K562 (cell line): ENCODE data around the gene SMG6. TPM values are rescaled to one million over a fixed set of nuclear protein-coding genes. Genes with fewer than 3 reads are reported as not detected.

Experiments used
- ATAC-seq: fragments of 200-7000 bp; cut with Tn5 transposase; 3 replicates; pipeline ENCODE4 v1.9.1; 2020; ENCODE audit warnings: moderate library complexity
- BruUV-seq: library from RNA; stranded (reverse); fragments of 400-500 nt; replicated peaks from 2 replicates; lab custom pipeline; 2021; lab: Mats Ljungman, UMichigan
- CTCF ChIA-PET: fragments of 300-600 bp; formaldehyde crosslinking; extraction: SDS; loops from one replicate; lab custom pipeline; 2021; ENCODE audit warnings: low intra/inter-chr PET ratio; lab: Yijun Ruan, JAX
- POLR2A ChIA-PET: fragments of 300-600, 350-650 bp; sonication (Branson Sonifier 250); formaldehyde crosslinking; extraction: SDS; loops from one replicate; lab custom pipeline; 2021; ENCODE audit warnings: antibody characterized with exemption, inconsistent platforms; lab: Yijun Ruan, JAX
- DNase-seq, 4 experiments: peaks; one replicate each; pipeline versions ENCODE4 v3.0.0 to v3.0.0-alpha.2; 2011 to 2018; ENCODE audit warnings: low spot score in 3 of 4, mixed read lengths in 3 of 4; ENCODE audit errors: extremely low read depth in 1 of 4
- FAIRE-seq: peaks from 2 replicates; lab custom pipeline; 2011; peaks lifted over from hg19 to GRCh38; lab: Jason Lieb, UNC
- H2AFZ ChIP-seq: 2 replicates; pipeline ENCODE4 v1.6.0; 2011; ENCODE audit warnings: low read depth, low read length, control low read depth, inconsistent platforms
- H3K27ac ChIP-seq: fragments of 200-600 bp; 3 replicates; pipeline ENCODE4 v1.8.0; 2011; ENCODE audit warnings: low read depth, mild to moderate bottlenecking, control low read depth, inconsistent platforms, low read length, moderate library complexity, mixed read lengths; ENCODE audit errors: extremely low read depth
- H3K27me3 ChIP-seq, 2 experiments: fragments of 300-600 bp in 1 of 2; 2 replicates in 1 of 2; 3 replicates in 1 of 2; pipeline versions ENCODE4 v1.6.0 to v1.8.0; 2011; ENCODE audit warnings: inconsistent platforms in 2 of 2, low read length in 2 of 2, mild to moderate bottlenecking in 1 of 2, mixed read lengths in 1 of 2, moderate library complexity in 1 of 2; ENCODE audit not compliant: control insufficient read depth in 2 of 2, insufficient read depth in 2 of 2
- H3K36me3 ChIP-seq: fragments of 300-600 bp; 3 replicates; pipeline ENCODE4 v1.8.0; 2011; ENCODE audit warnings: mild to moderate bottlenecking, low read length, inconsistent platforms; ENCODE audit not compliant: control insufficient read depth, insufficient read depth
- H3K4me1 ChIP-seq, 2 experiments: fragments of 200-600 bp in 1 of 2; replicated peaks in 1 of 2; 2 replicates in 1 of 2; 3 replicates in 1 of 2; pipeline versions ENCODE4 v1.5.1 to v1.8.0; 2011; ENCODE audit warnings: inconsistent platforms in 2 of 2, low read length in 2 of 2, mild to moderate bottlenecking in 1 of 2, mixed read lengths in 1 of 2, moderate library complexity in 1 of 2; ENCODE audit not compliant: control insufficient read depth in 2 of 2, insufficient read depth in 2 of 2
- H3K4me2 ChIP-seq: 2 replicates; pipeline ENCODE4 v1.6.1; 2011; ENCODE audit warnings: low read length, control low read depth, inconsistent platforms, mixed read lengths; ENCODE audit not compliant: insufficient read depth
- H3K4me3 ChIP-seq: fragments of 200-600 bp; sonication (generic), shearing (Covaris generic); 2 replicates; pipeline ENCODE4 v1.5.1; 2016; ENCODE audit warnings: control low read depth, inconsistent platforms
- H3K79me2 ChIP-seq: fragments of 200-600 bp; 3 replicates; pipeline ENCODE4 v1.8.0; 2011; ENCODE audit warnings: low read length, inconsistent platforms; ENCODE audit not compliant: control insufficient read depth, insufficient read depth
- H3K9ac ChIP-seq, 2 experiments: 2 replicates each; pipeline versions ENCODE4 v1.6.0 to v1.6.1; 2011; ENCODE audit warnings: low read depth in 2 of 2, low read length in 2 of 2, control low read depth in 1 of 2, inconsistent platforms in 1 of 2, mild to moderate bottlenecking in 1 of 2, mixed read lengths in 1 of 2; ENCODE audit not compliant: insufficient read depth in 1 of 2
- H3K9me1 ChIP-seq: one replicate; pipeline ENCODE4 v1.6.0; 2011; ENCODE audit warnings: inconsistent platforms, mild to moderate bottlenecking, low read length, moderate library complexity; ENCODE audit not compliant: control insufficient read depth, insufficient read depth
- H3K9me3 ChIP-seq: replicated peaks from 2 replicates; pipeline ENCODE4 v1.5.1; 2011; ENCODE audit warnings: low read depth, low read length, inconsistent platforms; ENCODE audit not compliant: control insufficient read depth, insufficient read depth
- H4K20me1 ChIP-seq: replicated peaks from 2 replicates; pipeline ENCODE4 v1.6.1; 2011; ENCODE audit warnings: low read length, inconsistent platforms, mixed read lengths; ENCODE audit not compliant: control insufficient read depth, insufficient read depth
- DPF2 ChIP-seq: fragments of 450-650 bp; IDR thresholded peaks from 2 replicates; pipeline ENCODE4 v1.6.1; 2016
- FOXP4 ChIP-seq: sonication (generic); formaldehyde crosslinking; IDR thresholded peaks from 2 replicates; pipeline ENCODE4 v1.8.0; 2022; ENCODE audit warnings: mild to moderate bottlenecking, missing genetic modification reagents, borderline replicate concordance
- HOMEZ ChIP-seq: fragments of 250-450 bp; sonication (Bioruptor Pico); IDR thresholded peaks from 2 replicates; pipeline ENCODE4 v1.4.0; 2020; ENCODE audit warnings: mild to moderate bottlenecking, moderate library complexity
- SIN3A ChIP-seq, 2 experiments: fragments of 150-350 bp in 1 of 2; IDR thresholded peaks; 2 replicates each; pipeline ENCODE4 v1.6.1; 2011 to 2016; ENCODE audit warnings: borderline replicate concordance in 2 of 2, low read depth in 2 of 2, low read length in 2 of 2, mild to moderate bottlenecking in 2 of 2, moderate library complexity in 2 of 2; ENCODE audit not compliant: control insufficient read depth in 1 of 2
- STAG1 ChIP-seq: sonication (generic); formaldehyde crosslinking; IDR thresholded peaks from 2 replicates; pipeline ENCODE4 v1.5.0; 2020; ENCODE audit warnings: missing genetic modification reagents, borderline replicate concordance
- TRIM28 ChIP-seq: fragments of 450-650 bp; IDR thresholded peaks from 2 replicates; pipeline ENCODE4 v1.6.1; 2017
- ZHX1 ChIP-seq: fragments of 150-350 bp; conservative IDR thresholded peaks from 2 replicates; pipeline ENCODE4 v1.6.1; 2014; ENCODE audit warnings: low read length
- ZNF584 ChIP-seq: fragments of 200-800 bp; sonication (Bioruptor generic); IDR thresholded peaks from 2 replicates; pipeline ENCODE4 v1.6.1; 2016; ENCODE audit warnings: low read depth, mild to moderate bottlenecking, missing genetic modification characterization, missing compliant biosample characterization
- ZNF586 ChIP-seq: fragments of 450-650 bp; formaldehyde crosslinking; conservative IDR thresholded peaks from 2 replicates; pipeline ENCODE4 v1.4.0; 2020; ENCODE audit warnings: mild to moderate bottlenecking, moderate library complexity
- WGBS: fragments of 100-300 bp; shearing (Covaris generic); methylation state at CpG from one replicate; pipeline ENCODE4 v1.1.6; 2016; ENCODE audit warnings: low coverage, mixed read lengths; ENCODE audit not compliant: insufficient coverage; ENCODE audit errors: missing lambda C conversion rate; 5-methylcytosine and 5-hydroxymethylcytosine counted together
- in situ Hi-C: fragments of 300-500 bp; cut with MboI; formaldehyde crosslinking; loops from 4 replicates; pipeline ENCODE4 v1.15.0; 2018; ENCODE audit warnings: inconsistent platforms, mixed read lengths
- intact Hi-C: fragments of 100-400 bp; cut with micrococcal nuclease; formaldehyde crosslinking; loops from 2 replicates; pipeline ENCODE4 v1.14.2; 2022
- polyA plus RNA-seq, 8 experiments: library from polyadenylated mRNA; depleted of rRNA in 4 of 8; stranded (reverse) in 5 of 8; unstranded in 3 of 8; fragments of >200 nt; fragmentation: Nextera tagmentation in 2 of 8; fragmentation: Illumina TruSeq in 1 of 8; extraction: Ambion mirVana in 2 of 8; extraction: Trizol in 1 of 8; gene quantifications; 2 replicates each; pipeline versions ENCODE4 v1.2.1 to v1.2.3, GENCODE V29; 2011 to 2014; ENCODE audit warnings: inconsistent platforms in 1 of 8, missing spikeins in 1 of 8
- total RNA-seq, 7 experiments: library from RNA; depleted of rRNA in 6 of 7; stranded (reverse); fragments of >200 nt in 6 of 7; fragmentation: Illumina TruSeq in 2 of 7; extraction: Trizol in 2 of 7; gene quantifications; 2 replicates each; pipeline versions ENCODE4 v1.2.1 to v1.2.3, GENCODE V29; 2011 to 2021; ENCODE audit warnings: low replicate concordance in 1 of 7

The SMG6 gene
- total and polyA plus RNA-seq, 9 of the 15 experiments (the other 6 are each of a cell fraction or from before 2014, with no cell fraction given): 0.44 to 13.9 (median 6.0) TPM

GRCh38 chr17:2071455-2072281, 231.9 kb downstream of the SMG6 start (continued):
- no peak for TF ChIP-seq HOMEZ (CRISPR knock-in tag)

GRCh38 chr17:2071024-2071385, 232.6 kb downstream of the SMG6 start:
- in situ Hi-C loops: no loop called here
- Histone ChIP-seq H3K27me3 (no peaks in the 10 kb centered on the region), H3K9me3 (no peaks in the 10 kb centered on the region), H3K4me3 (no peak overlapping the region), H3K36me3 (peaks cover 8% of the 10 kb centered on the region; the same call in 1 of the 3 replicates), H2AFZ (no peak overlapping the region), H4K20me1 (no peaks in the 10 kb centered on the region), H3K9ac (no peak overlapping the region; a peak in 1 of 4 replicates), H3K9me1 (no peaks in the 10 kb centered on the region), H3K4me1 (peaks cover 0 to 4% of the 10 kb centered on the region in 2 experiments; a peak in 1 of 5 replicates), H3K27ac (no peak overlapping the region)
- no TSS peak for BruUV-seq
- intact Hi-C loops: no loop called here
- CTCF ChIA-PET: no interaction called here
- DNase-seq: no peak
- TF ChIP-seq STAG1 (no peak), TRIM28 (no peak), ZNF584 (no peak), ZHX1 (no peak), FOXP4 (CRISPR knock-in tag) (no peak), DPF2 (no peak), ZNF586 (CRISPR knock-in tag) (no peak), SIN3A (IDR thresholded peaks at IDR 0.05; ENCODE audit: borderline replicate concordance in 2 of 2, control insufficient read depth in 1 of 2, low read depth in 2 of 2, low read length in 2 of 2) (no peak)
- TF ChIP-seq, all 486 proteins: peak for 0
- POLR2A ChIA-PET: interaction anchor here (0.6 kb wide), 1 partner anchor 10 kb away, joined by 3 read pairs; no protein-coding TSS in a partner anchor
- FAIRE-seq: no peak
- H3K4me2 ChIP-seq: no peak overlapping the region
- 90% methylated on average over 3 of the region's 6 CpGs for WGBS
- H3K79me2 ChIP-seq: no peaks in the 10 kb centered on the region
- no peak for ATAC-seq
